Upper lobe of right lung (tissue), 1 donor: ENCODE measurements around the gene PTPRN2. TPM values are rescaled to one million over a fixed set of nuclear protein-coding genes. Genes with fewer than 3 reads are reported as not detected.
A peak's percentile ranks its signal among the peaks of the same experiment; 100 is the strongest.

Experiments
- ATAC-seq: fragments of 200-7000 bp; cut with Tn5 transposase; one replicate; pipeline ENCODE4 v1.9.1; 2020; ENCODE audit warnings: mild to moderate bottlenecking, moderate library complexity
- DNase-seq: peaks from one replicate; pipeline ENCODE4 v3.0.0-alpha.2; 2020
- H3K27ac ChIP-seq: fragments of 200-600 bp; one replicate; pipeline ENCODE4 v1.8.0; 2022
- H3K27me3 ChIP-seq: fragments of 200-600 bp; one replicate; pipeline ENCODE4 v1.8.0; 2022; ENCODE audit warnings: mild to moderate bottlenecking
- H3K36me3 ChIP-seq: fragments of 200-600 bp; one replicate; pipeline ENCODE4 v1.8.0; 2022
- H3K4me1 ChIP-seq: fragments of 200-600 bp; one replicate; pipeline ENCODE4 v1.8.0; 2022
- H3K4me3 ChIP-seq: fragments of 200-600 bp; one replicate; pipeline ENCODE4 v1.8.0; 2022; ENCODE audit warnings: mild to moderate bottlenecking
- H3K9me3 ChIP-seq: fragments of 200-600 bp; one replicate; pipeline ENCODE4 v1.8.0; 2022
- intact Hi-C: fragments of 100-400 bp; cut with DNase I; formaldehyde crosslinking; loops from one replicate; pipeline ENCODE4 v1.11.0; 2022
- total RNA-seq: library from RNA; stranded (reverse); fragmentation: NEBNext Ultra II Directional; extraction: Animal tissue kit (Norgen Biotek cat#: 25700); gene quantifications from one replicate; pipeline ENCODE4 v1.2.1, GENCODE V29; 2021
- TF ChIP-seq, protein P1 (sequence below): fragments of 200-600 bp; IDR thresholded peaks from one replicate; pipeline ENCODE4 v1.8.0; 2022; ENCODE audit warnings: antibody characterized with exemption
- donor health status: DM: no; HTN: yes; CAD: no; lungs with severe emphysema.

PTPRN2 gene
- total RNA-seq, 1 donor from 2014 or later, result 4.9 TPM

DNA sequence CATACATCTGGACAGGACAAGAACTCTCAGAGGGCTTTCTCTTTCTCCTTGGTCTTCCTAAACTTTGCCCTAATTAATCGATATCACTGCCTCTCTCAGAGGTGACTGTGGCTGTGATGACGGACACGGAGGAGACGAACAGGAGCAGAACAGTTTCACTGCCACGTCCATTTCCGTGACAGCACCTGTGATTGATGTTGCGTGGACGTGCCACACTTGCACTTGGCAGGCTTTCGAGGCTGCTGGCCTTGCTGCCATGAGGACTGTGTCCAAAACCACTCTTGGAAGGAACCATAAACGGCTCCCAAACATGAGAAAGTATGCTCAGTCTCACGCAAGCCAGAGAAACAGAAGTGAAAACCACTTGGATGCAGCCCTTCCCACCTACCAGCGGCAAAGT lies 942.7 kb downstream of the PTPRN2 start:
- DNase-seq, result peak; percentile 53
- no peaks in the 10 kb centered on the region for H3K4me1 ChIP-seq
- ATAC-seq, result no peak
- no peaks in the 10 kb centered on the region for H3K27me3 ChIP-seq
- no peak overlapping the region for H3K4me3 ChIP-seq
- H3K27ac ChIP-seq, result no peak overlapping the region
- H3K9me3 ChIP-seq, result no peaks in the 10 kb centered on the region
- intact Hi-C loops, result no loop called here
- no peaks in the 10 kb centered on the region for H3K36me3 ChIP-seq
- TF ChIP-seq, protein P1, sequence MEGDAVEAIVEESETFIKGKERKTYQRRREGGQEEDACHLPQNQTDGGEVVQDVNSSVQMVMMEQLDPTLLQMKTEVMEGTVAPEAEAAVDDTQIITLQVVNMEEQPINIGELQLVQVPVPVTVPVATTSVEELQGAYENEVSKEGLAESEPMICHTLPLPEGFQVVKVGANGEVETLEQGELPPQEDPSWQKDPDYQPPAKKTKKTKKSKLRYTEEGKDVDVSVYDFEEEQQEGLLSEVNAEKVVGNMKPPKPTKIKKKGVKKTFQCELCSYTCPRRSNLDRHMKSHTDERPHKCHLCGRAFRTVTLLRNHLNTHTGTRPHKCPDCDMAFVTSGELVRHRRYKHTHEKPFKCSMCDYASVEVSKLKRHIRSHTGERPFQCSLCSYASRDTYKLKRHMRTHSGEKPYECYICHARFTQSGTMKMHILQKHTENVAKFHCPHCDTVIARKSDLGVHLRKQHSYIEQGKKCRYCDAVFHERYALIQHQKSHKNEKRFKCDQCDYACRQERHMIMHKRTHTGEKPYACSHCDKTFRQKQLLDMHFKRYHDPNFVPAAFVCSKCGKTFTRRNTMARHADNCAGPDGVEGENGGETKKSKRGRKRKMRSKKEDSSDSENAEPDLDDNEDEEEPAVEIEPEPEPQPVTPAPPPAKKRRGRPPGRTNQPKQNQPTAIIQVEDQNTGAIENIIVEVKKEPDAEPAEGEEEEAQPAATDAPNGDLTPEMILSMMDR, result no peak

DNA sequence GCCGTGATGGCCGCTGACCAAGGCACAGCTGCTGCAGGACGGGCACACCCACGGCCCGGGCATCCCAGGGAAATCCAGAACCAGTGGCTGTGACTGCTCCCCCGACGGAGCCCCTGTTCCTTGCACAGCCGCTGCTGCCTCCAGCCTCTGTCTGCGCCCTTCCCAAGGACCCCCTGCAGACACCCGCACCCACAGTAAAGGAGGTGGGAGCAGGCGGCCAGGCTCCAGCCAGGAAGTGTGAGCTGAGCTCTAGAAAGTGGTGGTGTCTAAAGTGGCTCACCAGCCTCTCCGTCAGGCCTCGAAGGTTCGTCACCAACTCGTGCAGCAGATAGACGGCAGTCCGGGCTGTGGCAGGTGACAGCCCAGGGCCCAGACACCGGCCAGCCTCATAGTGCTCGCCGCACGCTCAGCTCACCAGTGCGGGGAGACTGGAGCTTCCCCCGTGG lies 944.1 kb downstream of the PTPRN2 start:
- TF ChIP-seq, protein P1, result no peak
- Histone ChIP-seq H3K4me3 (no peak overlapping the region), H3K36me3 (no peaks in the 10 kb centered on the region), H3K4me1 (no peaks in the 10 kb centered on the region), H3K9me3 (no peaks in the 10 kb centered on the region), H3K27ac (no peak overlapping the region), H3K27me3 (no peaks in the 10 kb centered on the region)
- DNase-seq, result peak; percentile 53
- intact Hi-C loops, result no loop called here
- ATAC-seq, result peak; percentile 26

DNA sequence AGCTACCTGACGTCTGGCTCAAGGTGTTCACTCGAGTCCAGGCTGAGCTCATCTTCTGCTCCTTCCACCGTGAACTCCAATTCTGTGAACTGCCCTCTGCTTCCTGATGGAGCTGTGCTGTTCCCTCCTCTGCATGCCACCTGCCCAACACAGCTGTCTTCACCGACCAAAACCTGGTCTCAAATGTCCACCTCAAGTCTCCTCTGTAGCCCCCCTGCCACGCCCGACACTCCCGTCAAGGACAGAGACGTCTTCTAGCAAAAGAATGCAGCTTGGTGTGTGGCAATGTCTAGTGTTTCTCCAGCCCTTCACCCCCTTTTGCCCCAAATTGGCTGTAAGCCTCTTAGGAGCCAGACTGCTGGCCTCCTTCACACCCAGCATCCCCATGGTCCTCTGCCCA lies 945.8 kb downstream of the PTPRN2 start:
- DNase-seq, result peak; percentile 48
- no peak overlapping the region for H3K4me3 ChIP-seq
- H3K27ac ChIP-seq, result no peak overlapping the region
- no peaks in the 10 kb centered on the region for H3K36me3 ChIP-seq
- intact Hi-C loops, result no loop called here
- no peaks in the 10 kb centered on the region for H3K27me3 ChIP-seq
- no peaks in the 10 kb centered on the region for H3K4me1 ChIP-seq
- TF ChIP-seq, protein P1, result no peak
- no peak for ATAC-seq
- H3K9me3 ChIP-seq, result no peaks in the 10 kb centered on the region

- H3K36me3 ChIP-seq, result no peaks in the 10 kb centered on the region
- DNase-seq, result no peak
- H3K27ac ChIP-seq, result no peak overlapping the region
- ATAC-seq, result no peak
- H3K4me1 ChIP-seq, result no peaks in the 10 kb centered on the region
- no peak overlapping the region for H3K4me3 ChIP-seq
- TF ChIP-seq, protein P1, result no peak
- no peaks in the 10 kb centered on the region for H3K9me3 ChIP-seq
- intact Hi-C loops, result no loop called here
- no peaks in the 10 kb centered on the region for H3K27me3 ChIP-seq
These were observed 947.5 kb downstream of the PTPRN2 start for GRCh38 chr7:157640144-157640543.

DNA sequence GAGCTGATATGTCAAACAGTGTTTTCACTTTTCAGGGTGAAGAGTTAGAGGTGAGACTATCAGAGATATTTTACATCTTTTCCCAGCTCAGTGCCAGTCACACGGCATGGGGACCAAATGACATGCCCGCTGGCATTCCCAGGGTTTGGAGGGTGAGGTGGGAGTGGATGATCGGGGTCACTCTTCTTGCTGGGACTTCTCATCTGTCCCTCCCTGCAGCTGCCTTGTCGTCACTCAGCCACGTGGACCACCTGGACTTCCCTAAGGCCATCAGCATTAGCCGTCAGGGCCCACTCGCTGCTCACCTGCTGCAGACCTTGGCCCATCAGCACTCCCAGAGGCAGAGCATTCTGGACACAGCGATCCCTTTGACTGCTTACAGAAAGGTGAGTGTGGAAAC lies 949.1 kb downstream of the PTPRN2 start:
- Histone ChIP-seq H3K36me3 (no peaks in the 10 kb centered on the region), H3K9me3 (no peaks in the 10 kb centered on the region), H3K4me3 (no peak overlapping the region), H3K4me1 (no peaks in the 10 kb centered on the region), H3K27ac (no peak overlapping the region), H3K27me3 (no peaks in the 10 kb centered on the region)
- DNase-seq, result no peak
- TF ChIP-seq, protein P1, result no peak
- ATAC-seq, result no peak
- intact Hi-C loops, result no loop called here

GRCh38 chr7:157637216-157637949 lies 950.2 kb downstream of the PTPRN2 start:
- no peak for DNase-seq
- Histone ChIP-seq H3K27ac (no peak overlapping the region), H3K27me3 (no peaks in the 10 kb centered on the region), H3K4me1 (no peaks in the 10 kb centered on the region), H3K36me3 (no peaks in the 10 kb centered on the region), H3K9me3 (no peaks in the 10 kb centered on the region), H3K4me3 (no peak overlapping the region)
- TF ChIP-seq, protein P1, result no peak
- ATAC-seq, result no peak
- intact Hi-C loops, result no loop called here
